ENCODE measurements around the gene HOXA3. TPM values are rescaled to one million over a fixed set of nuclear protein-coding genes. Genes with fewer than 3 reads are reported as not detected.

The HOXA3 gene
- total and polyA plus RNA-seq, 2 of the 8 experiments (the other 6 are each of a cell fraction or from before 2014, with no cell fraction given), result not detected

DNA sequence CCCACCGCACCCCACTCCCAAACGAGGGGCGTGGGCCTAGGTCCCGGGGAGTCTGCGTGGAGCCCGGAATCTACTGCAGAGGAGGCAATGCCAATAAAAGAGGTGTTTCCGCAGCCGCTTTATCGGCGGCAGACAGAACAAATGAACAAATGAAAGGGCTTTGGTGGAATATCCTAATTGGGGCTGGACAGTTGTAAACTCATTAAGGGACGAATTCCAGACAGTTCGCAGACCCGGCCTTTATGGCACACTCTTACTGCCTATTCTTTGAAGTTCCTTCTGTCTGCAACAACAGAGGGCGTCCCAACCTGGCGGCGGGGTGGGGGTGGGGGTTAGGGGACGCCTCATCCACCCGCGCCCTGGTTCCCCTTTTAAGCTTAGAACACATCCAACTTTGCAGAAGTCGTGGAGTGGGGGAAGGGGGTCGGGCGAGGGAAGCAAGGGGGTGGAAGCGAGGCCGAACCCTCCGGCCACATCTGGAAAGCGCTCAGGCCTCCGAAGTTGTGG, 8.9 kb upstream of the HOXA3 start:
- H3K23me2 ChIP-seq (ENCODE audit: low read depth, low read length), result no peaks in the 10 kb centered on the region
- peaks cover 0 to 28% (median 0%) of the 10 kb centered on the region in 4 experiments; a peak in 1 of 8 replicates for H3K36me3 ChIP-seq (ENCODE audit: control insufficient read depth in 2 of 4, insufficient read depth in 4 of 4, low read length in 3 of 4)
- ChIA-PET POLR2A (ENCODE audit: partially characterized antibody) (interaction anchor here (0.6 to 0.7 kb wide), 2 partner anchors 25 to 958 kb away, joined by 3 to 4 read pairs; no protein-coding TSS in a partner anchor), CTCF (ENCODE audit: partially characterized antibody) (interaction anchor here (0.5 to 4.4 kb wide), 37 partner anchors 9 to 844 kb away, joined by 3 to 80 read pairs (median 4); partner anchors contain the start of genes HOXA3, HOXA4, HOXA5 and HOXA6)
- H3K27me3 ChIP-seq (replicated peaks in 1 of 4; ENCODE audit: control insufficient read depth in 3 of 4, extremely low read depth in 1 of 4, insufficient read depth in 3 of 4, low read length in 3 of 4), result peaks cover 98 to 100% (median 99%) of the 10 kb centered on the region in 4 experiments
- no peaks in the 10 kb centered on the region for H3K79me1 ChIP-seq (ENCODE audit: low read depth, low read length)
- H2AK5ac ChIP-seq (ENCODE audit: low read depth, low read length), result no peak overlapping the region
- H3K4me3 ChIP-seq (ENCODE audit: extremely low read depth in 1 of 4, insufficient read depth in 2 of 4, low read depth in 3 of 4, low read length in 4 of 4), result 0 out of 8 replicates have a peak overlapping the region, but pooled peaks of 1 of the 4 experiments have one; percentile 60
- no peak overlapping the region for H3K27ac ChIP-seq (ENCODE audit: low read depth, low read length)
- no peak overlapping the region for H3K4ac ChIP-seq (replicated peaks; ENCODE audit: insufficient read length, low read depth, low read length)
- peak overlapping the region in 1 of 2 experiments; percentile 77; a peak in 2 of 4 replicates for H3K4me2 ChIP-seq (ENCODE audit: insufficient read depth in 1 of 2, low read depth in 2 of 2, low read length in 2 of 2)
- H4K91ac ChIP-seq (replicated peaks; ENCODE audit: insufficient read length, low read length), result no peak overlapping the region
- H2BK20ac ChIP-seq (ENCODE audit: low read length), result no peak overlapping the region
- H2BK12ac ChIP-seq (ENCODE audit: low read depth, low read length), result no peak overlapping the region
- H3K18ac ChIP-seq (ENCODE audit: extremely low read depth, low read length), result no peak overlapping the region
- no peak for FAIRE-seq
- 3% methylated on average over 13 of the region's 27 CpGs; no CpG with 5 or more reads in 1 of the 2 experiments for WGBS, 2 experiments (ENCODE audit: extremely low coverage in 1 of 2, insufficient coverage in 1 of 2, insufficient read length in 1 of 2, insufficient replicate concordance in 2 of 2, low coverage in 1 of 2, low lambda C conversion rate in 2 of 2, missing lambda C conversion rate in 1 of 2)
- H3K56ac ChIP-seq (replicated peaks; ENCODE audit: insufficient read length, low read depth, low read length), result no peak overlapping the region
- peaks cover 0 to 12% of the 10 kb centered on the region in 2 experiments; a peak in 1 of 4 replicates for H3K9me3 ChIP-seq (ENCODE audit: insufficient read depth in 2 of 2, low read depth in 1 of 2, low read length in 1 of 2)
- H2BK5ac ChIP-seq (ENCODE audit: low read depth, low read length), result no peak overlapping the region
- H3K79me2 ChIP-seq (ENCODE audit: control insufficient read depth in 1 of 2, insufficient read depth in 2 of 2, low read length in 2 of 2), result no peaks in the 10 kb centered on the region
- H3K14ac ChIP-seq (ENCODE audit: insufficient read length), result no peak overlapping the region
- peaks cover 14 to 29% of the 10 kb centered on the region in 2 experiments for H4K20me1 ChIP-seq (replicated peaks in 1 of 2; ENCODE audit: control insufficient read depth in 1 of 2, insufficient read depth in 2 of 2, low read length in 2 of 2)
- no peak overlapping the region for H4K8ac ChIP-seq (ENCODE audit: extremely low read depth, insufficient read depth, low read length)
- no peaks in the 10 kb centered on the region; a peak in 3 of 7 replicates for H3K4me1 ChIP-seq (replicated peaks in 1 of 4; ENCODE audit: control insufficient read depth in 3 of 4, insufficient read depth in 4 of 4, low read length in 3 of 4)
- no peak overlapping the region for H3K9ac ChIP-seq (replicated peaks in 1 of 4; ENCODE audit: extremely low read depth in 1 of 4, low read depth in 3 of 4, low read length in 3 of 4)
- TF ChIP-seq SP1 (IDR thresholded peaks at IDR 0.05; ENCODE audit: low read depth, low read length) (no peak), YY1 (IDR thresholded peaks at IDR 0.05; ENCODE audit: low read depth, low read length) (no peak), BACH1 (IDR thresholded peaks at IDR 0.05; ENCODE audit: low read length) (no peak)
- no peak for DNase-seq (ENCODE audit: low read depth in 1 of 2, low spot score in 2 of 2)
- H2BK15ac ChIP-seq (ENCODE audit: low read length), result no peak overlapping the region
- no peak overlapping the region for H2AFZ ChIP-seq (ENCODE audit: low read length)
- H4K5ac ChIP-seq (ENCODE audit: insufficient read length, low read depth, low read length), result no peak overlapping the region
- no peak overlapping the region for H2BK120ac ChIP-seq (replicated peaks; ENCODE audit: low read depth, low read length)
- H3K23ac ChIP-seq (ENCODE audit: insufficient read length), result no peak overlapping the region
